ENCODE measurements around the gene MAPK1IP1L.
"Not testable (repeated sequence)": the region's sequence is repeated elsewhere in the genome, so short reads cannot be mapped to it uniquely, and the experiment has no call there.

MAPK1IP1L gene

DNA sequence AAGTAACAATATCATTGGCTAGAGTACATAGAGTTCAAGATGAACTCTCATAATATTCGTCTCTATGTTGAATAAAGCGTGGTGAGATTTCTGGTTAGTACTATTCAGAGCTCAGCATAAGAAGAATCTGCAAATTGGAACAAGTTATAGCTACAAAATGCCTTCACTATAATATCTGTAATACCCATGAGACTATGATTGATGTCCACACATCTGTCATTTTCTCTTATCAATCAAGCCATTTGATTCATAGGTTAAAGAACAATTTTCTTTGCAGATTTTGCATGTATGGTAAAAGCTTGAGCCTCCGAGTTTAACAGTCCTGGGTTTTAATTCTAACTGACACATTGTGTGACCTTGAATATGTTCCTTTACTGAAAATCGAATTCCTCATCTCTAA is 23.0 kb upstream of the MAPK1IP1L start:
- Histone ChIP-seq H3K27ac (ENCODE audit: low read depth, low read length) (no peak overlapping the region), H3K9ac (ENCODE audit: low read depth in 1 of 2, low read length in 2 of 2) (peak overlapping the region in 1 of 2 donors; percentile 87), H3K4me1 (ENCODE audit: control insufficient read depth in 1 of 2, insufficient read depth in 2 of 2, low read length in 2 of 2) (peaks cover 24 to 37% of the 10 kb centered on the region in 2 donors), H3K9me3 (ENCODE audit: control insufficient read depth in 1 of 2, low read length in 2 of 2) (no peaks in the 10 kb centered on the region), H3K4me3 (ENCODE audit: low read depth in 1 of 2, low read length in 2 of 2) (peak overlapping the region; percentile 98 to 99), H3K36me3 (ENCODE audit: control insufficient read depth in 1 of 2, insufficient read depth in 2 of 2, low read length in 2 of 2) (peaks cover 0 to 3% of the 10 kb centered on the region in 2 donors), H3K27me3 (ENCODE audit: control insufficient read depth in 1 of 2, insufficient read depth in 2 of 2, low read length in 2 of 2) (no peaks in the 10 kb centered on the region)

- no peak overlapping the region for H3K27ac ChIP-seq (ENCODE audit: low read depth, low read length)
- no peaks in the 10 kb centered on the region for H3K27me3 ChIP-seq (ENCODE audit: control insufficient read depth in 1 of 2, insufficient read depth in 2 of 2, low read length in 2 of 2)
- H3K9ac ChIP-seq (ENCODE audit: low read depth in 1 of 2, low read length in 2 of 2) = no peak overlapping the region
- peaks cover 17 to 33% of the 10 kb centered on the region in 2 donors for H3K4me1 ChIP-seq (ENCODE audit: control insufficient read depth in 1 of 2, insufficient read depth in 2 of 2, low read length in 2 of 2)
- H3K36me3 ChIP-seq (ENCODE audit: control insufficient read depth in 1 of 2, insufficient read depth in 2 of 2, low read length in 2 of 2) = peaks cover 3 to 6% of the 10 kb centered on the region in 2 donors
- no peak overlapping the region for H3K4me3 ChIP-seq (ENCODE audit: low read depth in 1 of 2, low read length in 2 of 2)
- no peaks in the 10 kb centered on the region for H3K9me3 ChIP-seq (ENCODE audit: control insufficient read depth in 1 of 2, low read length in 2 of 2)
Measured at GRCh38 chr14:55031190-55031589, 20.3 kb upstream of the MAPK1IP1L start.

DNA sequence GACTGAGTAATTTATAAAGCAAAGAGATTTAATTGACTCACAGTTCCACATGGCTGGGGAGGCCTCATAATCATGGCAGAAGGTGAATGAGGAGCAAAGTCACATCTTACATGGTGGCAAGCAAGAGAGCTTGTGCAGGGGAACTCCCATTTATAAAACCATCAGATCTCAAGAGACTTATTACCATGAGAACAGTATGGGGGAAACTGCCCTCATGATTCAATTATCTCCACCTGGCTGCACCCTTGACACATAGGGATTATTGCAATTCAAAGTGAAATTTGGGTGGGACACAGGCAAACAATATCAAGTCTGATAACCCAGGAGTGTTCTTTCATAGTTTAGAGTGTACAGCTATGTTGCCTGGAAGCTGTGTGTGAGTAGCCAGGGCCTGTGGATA is 13.5 kb upstream of the MAPK1IP1L start:
- not testable (repeated sequence) for H3K27me3 ChIP-seq (ENCODE audit: control insufficient read depth in 1 of 2, insufficient read depth in 2 of 2, low read length in 2 of 2); H3K9ac ChIP-seq (ENCODE audit: low read depth in 1 of 2, low read length in 2 of 2); H3K27ac ChIP-seq (ENCODE audit: low read depth, low read length); H3K4me1 ChIP-seq (ENCODE audit: control insufficient read depth in 1 of 2, insufficient read depth in 2 of 2, low read length in 2 of 2); H3K9me3 ChIP-seq (ENCODE audit: control insufficient read depth in 1 of 2, low read length in 2 of 2); H3K4me3 ChIP-seq (ENCODE audit: low read depth in 1 of 2, low read length in 2 of 2)
- peaks cover 7 to 12% of the 10 kb centered on the region in 2 donors for H3K36me3 ChIP-seq (ENCODE audit: control insufficient read depth in 1 of 2, insufficient read depth in 2 of 2, low read length in 2 of 2)

GRCh38 chr14:55038708-55039107 is 12.7 kb upstream of the MAPK1IP1L start:
- no peaks in the 10 kb centered on the region for H3K9me3 ChIP-seq (ENCODE audit: control insufficient read depth in 1 of 2, low read length in 2 of 2)
- peaks cover 11 to 19% of the 10 kb centered on the region in 2 donors for H3K36me3 ChIP-seq (ENCODE audit: control insufficient read depth in 1 of 2, insufficient read depth in 2 of 2, low read length in 2 of 2)
- H3K27ac ChIP-seq (ENCODE audit: low read depth, low read length) = no peak overlapping the region
- no peaks in the 10 kb centered on the region for H3K27me3 ChIP-seq (ENCODE audit: control insufficient read depth in 1 of 2, insufficient read depth in 2 of 2, low read length in 2 of 2)
- H3K4me3 ChIP-seq (ENCODE audit: low read depth in 1 of 2, low read length in 2 of 2) = no peak overlapping the region
- no peaks in the 10 kb centered on the region for H3K4me1 ChIP-seq (ENCODE audit: control insufficient read depth in 1 of 2, insufficient read depth in 2 of 2, low read length in 2 of 2)
- no peak overlapping the region for H3K9ac ChIP-seq (ENCODE audit: low read depth in 1 of 2, low read length in 2 of 2)

DNA sequence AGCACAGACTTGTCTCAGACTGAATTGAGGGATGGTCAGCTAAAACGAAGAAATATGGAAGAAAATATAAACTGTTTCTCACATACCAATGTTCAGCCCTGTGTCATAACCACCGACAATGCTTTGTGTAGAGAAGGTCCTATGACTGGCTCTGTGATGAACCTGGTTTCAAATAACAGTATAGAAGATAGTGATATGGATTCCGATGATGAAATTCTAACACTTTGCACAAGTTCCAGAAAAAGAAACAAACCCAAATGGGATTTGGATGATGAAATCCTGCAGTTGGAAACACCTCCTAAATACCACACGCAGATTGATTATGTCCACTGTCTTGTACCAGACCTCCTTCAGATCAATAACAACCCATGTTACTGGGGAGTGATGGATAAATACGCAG is 7.9 kb upstream of the MAPK1IP1L start:
- no peaks in the 10 kb centered on the region for H3K4me1 ChIP-seq (ENCODE audit: control insufficient read depth in 1 of 2, insufficient read depth in 2 of 2, low read length in 2 of 2)
- no peak overlapping the region for H3K27ac ChIP-seq (ENCODE audit: low read depth, low read length)
- H3K9ac ChIP-seq (ENCODE audit: low read depth in 1 of 2, low read length in 2 of 2) = no peak overlapping the region
- H3K9me3 ChIP-seq (ENCODE audit: control insufficient read depth in 1 of 2, low read length in 2 of 2) = no peaks in the 10 kb centered on the region
- H3K36me3 ChIP-seq (ENCODE audit: control insufficient read depth in 1 of 2, insufficient read depth in 2 of 2, low read length in 2 of 2) = peaks cover 12 to 13% of the 10 kb centered on the region in 2 donors
- no peaks in the 10 kb centered on the region for H3K27me3 ChIP-seq (ENCODE audit: control insufficient read depth in 1 of 2, insufficient read depth in 2 of 2, low read length in 2 of 2)
- no peak overlapping the region for H3K4me3 ChIP-seq (ENCODE audit: low read depth in 1 of 2, low read length in 2 of 2)

GRCh38 chr14:55045087-55045486 is 6.4 kb upstream of the MAPK1IP1L start:
- Histone ChIP-seq H3K9ac (ENCODE audit: low read depth in 1 of 2, low read length in 2 of 2) (no peak overlapping the region), H3K27ac (ENCODE audit: low read depth, low read length) (no peak overlapping the region), H3K36me3 (ENCODE audit: control insufficient read depth in 1 of 2, insufficient read depth in 2 of 2, low read length in 2 of 2) (peaks cover 9 to 13% of the 10 kb centered on the region in 2 donors), H3K27me3 (ENCODE audit: control insufficient read depth in 1 of 2, insufficient read depth in 2 of 2, low read length in 2 of 2) (no peaks in the 10 kb centered on the region), H3K9me3 (ENCODE audit: control insufficient read depth in 1 of 2, low read length in 2 of 2) (no peaks in the 10 kb centered on the region), H3K4me1 (ENCODE audit: control insufficient read depth in 1 of 2, insufficient read depth in 2 of 2, low read length in 2 of 2) (no peaks in the 10 kb centered on the region), H3K4me3 (ENCODE audit: low read depth in 1 of 2, low read length in 2 of 2) (no peak overlapping the region)

DNA sequence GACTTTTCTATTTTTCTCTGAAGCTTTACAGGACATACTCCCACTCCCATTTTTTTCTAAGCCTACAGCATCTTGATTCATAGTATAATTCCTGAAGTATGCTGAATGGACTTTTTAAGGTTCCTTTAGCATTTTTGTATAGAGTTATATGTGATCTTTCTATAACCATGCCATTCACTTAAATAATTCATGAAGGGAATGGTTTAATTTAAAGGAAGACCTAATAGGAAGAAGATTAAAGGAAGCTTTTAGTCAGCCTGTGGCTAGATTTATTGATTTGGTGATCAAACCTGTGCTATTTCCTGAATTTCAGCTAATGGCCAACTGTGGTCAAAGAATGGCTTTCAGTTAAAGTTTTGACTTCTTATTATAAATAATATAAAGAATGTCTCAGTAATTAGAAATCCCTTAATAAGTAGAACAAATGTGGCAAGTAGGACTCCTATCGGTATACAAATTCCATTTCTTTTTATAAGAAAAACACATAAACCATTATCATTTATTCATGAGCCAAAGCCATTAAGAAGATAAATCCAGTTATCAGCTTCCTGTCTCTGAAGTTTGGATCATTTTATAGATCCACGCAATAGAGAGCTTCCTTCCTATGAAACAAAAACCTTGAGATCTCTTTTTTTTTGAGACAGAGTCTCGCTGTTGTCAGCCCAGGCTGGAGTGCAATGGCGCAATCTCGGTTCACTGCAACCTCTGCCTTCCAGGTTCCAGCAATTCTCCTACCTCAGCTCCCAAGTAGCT is 4.0 kb upstream of the MAPK1IP1L start:
- Histone ChIP-seq H3K9ac (ENCODE audit: low read depth in 1 of 2, low read length in 2 of 2) (no peak overlapping the region), H3K27me3 (ENCODE audit: control insufficient read depth in 1 of 2, insufficient read depth in 2 of 2, low read length in 2 of 2) (no peaks in the 10 kb centered on the region), H3K27ac (ENCODE audit: low read depth, low read length) (no peak overlapping the region), H3K4me1 (ENCODE audit: control insufficient read depth in 1 of 2, insufficient read depth in 2 of 2, low read length in 2 of 2) (peaks cover 5 to 9% of the 10 kb centered on the region in 2 donors), H3K9me3 (ENCODE audit: control insufficient read depth in 1 of 2, low read length in 2 of 2) (no peaks in the 10 kb centered on the region), H3K4me3 (ENCODE audit: low read depth in 1 of 2, low read length in 2 of 2) (no peak overlapping the region), H3K36me3 (ENCODE audit: control insufficient read depth in 1 of 2, insufficient read depth in 2 of 2, low read length in 2 of 2) (peaks cover 9 to 13% of the 10 kb centered on the region in 2 donors)

DNA sequence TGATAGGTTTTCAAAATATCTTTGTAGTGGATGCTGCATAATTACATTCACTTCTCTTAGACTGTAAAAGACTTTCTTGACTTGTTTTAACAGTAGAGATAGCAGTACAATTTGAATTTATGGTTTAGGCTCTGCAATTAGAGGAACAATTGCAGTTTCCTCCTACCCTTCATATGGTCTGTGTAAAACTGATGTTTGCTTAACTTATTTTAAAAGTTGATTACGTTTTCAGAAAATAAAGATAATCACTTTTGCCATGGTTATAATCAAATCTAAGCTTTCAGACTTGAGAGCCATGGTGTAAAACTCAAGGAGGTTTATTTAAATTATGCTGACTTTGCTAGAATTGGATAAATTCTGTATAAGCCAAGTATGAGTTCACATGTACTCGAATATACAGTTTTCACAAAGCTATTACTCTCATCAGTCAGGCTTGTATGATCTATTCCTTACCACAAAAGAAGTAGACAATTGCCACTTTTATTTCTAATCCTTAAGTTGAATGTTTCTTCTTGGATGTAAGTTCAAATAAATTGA is 2.5 kb upstream of the MAPK1IP1L start:
- no peak overlapping the region for H3K4me3 ChIP-seq (ENCODE audit: low read depth in 1 of 2, low read length in 2 of 2)
- H3K27me3 ChIP-seq (ENCODE audit: control insufficient read depth in 1 of 2, insufficient read depth in 2 of 2, low read length in 2 of 2) = no peaks in the 10 kb centered on the region
- H3K4me1 ChIP-seq (ENCODE audit: control insufficient read depth in 1 of 2, insufficient read depth in 2 of 2, low read length in 2 of 2) = peaks cover 17 to 23% of the 10 kb centered on the region in 2 donors
- no peak overlapping the region for H3K27ac ChIP-seq (ENCODE audit: low read depth, low read length)
- H3K36me3 ChIP-seq (ENCODE audit: control insufficient read depth in 1 of 2, insufficient read depth in 2 of 2, low read length in 2 of 2) = peaks cover 0 to 7% of the 10 kb centered on the region in 2 donors
- no peak overlapping the region for H3K9ac ChIP-seq (ENCODE audit: low read depth in 1 of 2, low read length in 2 of 2)
- H3K9me3 ChIP-seq (ENCODE audit: control insufficient read depth in 1 of 2, low read length in 2 of 2) = no peaks in the 10 kb centered on the region

DNA sequence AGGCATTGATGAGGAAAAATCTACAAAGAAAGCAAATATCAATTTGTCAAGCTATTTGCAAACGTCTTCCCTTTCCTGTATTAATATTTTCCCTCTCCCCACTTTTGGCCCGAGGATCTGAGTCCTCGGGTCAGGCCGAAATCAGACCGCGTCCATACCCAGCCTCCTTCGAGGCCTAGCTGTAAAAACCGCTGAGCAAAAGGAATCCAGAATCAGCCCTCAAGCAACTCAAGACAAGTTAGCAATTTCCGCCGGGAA is 353 bp upstream of the MAPK1IP1L start:
- H3K27ac ChIP-seq (ENCODE audit: low read depth, low read length) = peak overlapping the region; percentile 86
- peaks cover 0 to 9% of the 10 kb centered on the region in 2 donors for H3K36me3 ChIP-seq (ENCODE audit: control insufficient read depth in 1 of 2, insufficient read depth in 2 of 2, low read length in 2 of 2)
- peak overlapping the region; percentile 98 to 100 for H3K9ac ChIP-seq (ENCODE audit: low read depth in 1 of 2, low read length in 2 of 2)
- no peaks in the 10 kb centered on the region for H3K9me3 ChIP-seq (ENCODE audit: control insufficient read depth in 1 of 2, low read length in 2 of 2)
- H3K4me1 ChIP-seq (ENCODE audit: control insufficient read depth in 1 of 2, insufficient read depth in 2 of 2, low read length in 2 of 2) = peaks cover 23% of the 10 kb centered on the region in 2 donors
- H3K4me3 ChIP-seq (ENCODE audit: low read depth in 1 of 2, low read length in 2 of 2) = peak overlapping the region; percentile 75 to 98
- H3K27me3 ChIP-seq (ENCODE audit: control insufficient read depth in 1 of 2, insufficient read depth in 2 of 2, low read length in 2 of 2) = no peaks in the 10 kb centered on the region

DNA sequence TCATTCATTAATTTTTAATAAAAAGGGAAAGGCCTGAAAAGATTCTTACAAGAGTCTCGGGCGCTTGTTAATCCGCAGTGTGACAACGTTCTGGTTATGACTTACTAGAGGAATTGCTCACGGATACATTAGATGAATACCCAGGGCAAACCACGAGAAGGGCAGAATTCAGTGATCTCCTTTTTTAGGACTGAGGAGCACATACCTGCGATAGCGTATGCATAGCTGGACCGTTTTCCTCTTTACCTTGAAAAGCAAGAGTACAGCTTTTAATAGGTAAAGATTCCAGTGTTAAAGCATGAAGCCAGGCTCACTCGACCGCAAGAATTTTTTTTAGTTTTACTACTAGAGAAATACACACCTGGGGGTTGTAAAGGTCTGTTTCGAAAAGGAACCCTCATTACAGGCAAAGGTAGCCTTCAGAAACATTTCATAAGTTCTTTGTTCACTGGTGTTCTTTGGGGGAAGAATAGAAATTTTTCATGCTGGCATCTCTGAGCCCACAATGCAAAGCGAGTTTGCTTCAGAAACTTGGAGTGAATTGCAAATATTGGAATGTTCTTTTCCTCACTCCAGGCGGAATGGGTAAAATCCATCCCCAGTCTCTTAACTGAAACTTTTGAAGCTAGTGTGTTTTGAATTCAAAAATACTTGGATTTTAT is 953 bp downstream of the MAPK1IP1L start:
- peaks cover 0 to 9% of the 10 kb centered on the region in 2 donors for H3K36me3 ChIP-seq (ENCODE audit: control insufficient read depth in 1 of 2, insufficient read depth in 2 of 2, low read length in 2 of 2)
- peak overlapping the region; percentile 93 to 98 for H3K9ac ChIP-seq (ENCODE audit: low read depth in 1 of 2, low read length in 2 of 2)
- peak overlapping the region; percentile 100 for H3K27ac ChIP-seq (ENCODE audit: low read depth, low read length)
- peak overlapping the region; percentile 75 to 98 for H3K4me3 ChIP-seq (ENCODE audit: low read depth in 1 of 2, low read length in 2 of 2)
- H3K4me1 ChIP-seq (ENCODE audit: control insufficient read depth in 1 of 2, insufficient read depth in 2 of 2, low read length in 2 of 2) = peaks cover 23% of the 10 kb centered on the region in 2 donors
- H3K27me3 ChIP-seq (ENCODE audit: control insufficient read depth in 1 of 2, insufficient read depth in 2 of 2, low read length in 2 of 2) = no peaks in the 10 kb centered on the region
- no peaks in the 10 kb centered on the region for H3K9me3 ChIP-seq (ENCODE audit: control insufficient read depth in 1 of 2, low read length in 2 of 2)

Data from duodenal mucosa (tissue), 2 donors.